Endothelial cell (in vitro differentiated cells): ENCODE measurements around the gene GPR176. TPM values are rescaled to one million over a fixed set of nuclear protein-coding genes. Genes with fewer than 3 reads are reported as not detected.

Source experiments
- DNase-seq: peaks from one replicate; pipeline ENCODE4 v3.0.0; 2021; ENCODE audit warnings: low spot score
- H3K27ac Mint-ChIP-seq: one replicate; pipeline ENCODE4 v1.8.0; 2021; ENCODE audit warnings: mixed read lengths, inconsistent platforms; ENCODE audit not compliant: unreplicated experiment
- H3K27me3 Mint-ChIP-seq: one replicate; pipeline ENCODE4 v1.8.0; 2021; ENCODE audit warnings: mild to moderate bottlenecking, moderate library complexity, mixed read lengths, inconsistent platforms; ENCODE audit not compliant: unreplicated experiment
- H3K36me3 Mint-ChIP-seq: one replicate; pipeline ENCODE4 v1.8.0; 2021; ENCODE audit warnings: mild to moderate bottlenecking, low read depth, mixed read lengths, inconsistent platforms; ENCODE audit not compliant: unreplicated experiment
- H3K4me1 Mint-ChIP-seq: one replicate; pipeline ENCODE4 v1.8.0; 2021; ENCODE audit warnings: mild to moderate bottlenecking, mixed read lengths, inconsistent platforms; ENCODE audit not compliant: unreplicated experiment
- H3K4me3 Mint-ChIP-seq: one replicate; pipeline ENCODE4 v1.8.0; 2021; ENCODE audit warnings: mild to moderate bottlenecking, mixed read lengths, inconsistent platforms; ENCODE audit not compliant: unreplicated experiment
- H3K9me3 Mint-ChIP-seq: one replicate; pipeline ENCODE4 v1.8.0; 2021; ENCODE audit warnings: mixed read lengths, inconsistent platforms; ENCODE audit not compliant: unreplicated experiment
- CTCF ChIP-seq: fragments of 200-600 bp; sonication (generic); IDR thresholded peaks from one replicate; pipeline ENCODE4 v1.5.0; 2021; ENCODE audit warnings: antibody characterized with exemption; ENCODE audit not compliant: unreplicated experiment
- total RNA-seq: library from RNA; stranded (reverse); fragmentation: NEBNext Ultra II Directional; extraction: Animal tissue kit (Norgen Biotek cat#: 25700); gene quantifications from one replicate; pipeline ENCODE4 v1.2.1, GENCODE V29; 2021; ENCODE audit not compliant: unreplicated experiment

Gene GPR176
- total RNA-seq, 1 donor from 2014 or later, result 2.4 TPM

DNA sequence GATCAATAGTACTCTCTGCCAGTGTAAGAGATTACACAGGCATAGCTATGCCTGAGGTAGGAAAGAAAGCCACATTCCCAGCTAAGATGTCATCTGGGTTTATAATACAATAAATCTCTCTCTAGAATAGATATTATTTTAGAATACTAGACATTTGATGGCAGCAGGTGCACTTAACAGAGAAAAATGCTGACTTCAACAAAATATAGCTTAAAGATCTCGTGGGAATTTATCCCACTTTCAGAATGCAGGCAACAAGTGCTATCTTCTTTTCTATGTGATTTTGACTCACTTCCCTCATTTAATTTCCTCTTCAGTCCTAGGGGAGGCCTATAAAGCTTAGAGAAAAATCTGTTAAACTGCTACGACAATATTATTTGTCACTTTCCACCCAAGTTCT, 76.5 kb downstream of the GPR176 start:
- Mint-ChIP-seq H3K27me3 (no peaks in the 10 kb centered on the region), H3K4me3 (no peak overlapping the region), H3K4me1 (peaks cover 3% of the 10 kb centered on the region), H3K9me3 (no peaks in the 10 kb centered on the region), H3K27ac (no peak overlapping the region), H3K36me3 (no peaks in the 10 kb centered on the region)
- DNase-seq, result no peak
- TF ChIP-seq CTCF, result no peak

DNA sequence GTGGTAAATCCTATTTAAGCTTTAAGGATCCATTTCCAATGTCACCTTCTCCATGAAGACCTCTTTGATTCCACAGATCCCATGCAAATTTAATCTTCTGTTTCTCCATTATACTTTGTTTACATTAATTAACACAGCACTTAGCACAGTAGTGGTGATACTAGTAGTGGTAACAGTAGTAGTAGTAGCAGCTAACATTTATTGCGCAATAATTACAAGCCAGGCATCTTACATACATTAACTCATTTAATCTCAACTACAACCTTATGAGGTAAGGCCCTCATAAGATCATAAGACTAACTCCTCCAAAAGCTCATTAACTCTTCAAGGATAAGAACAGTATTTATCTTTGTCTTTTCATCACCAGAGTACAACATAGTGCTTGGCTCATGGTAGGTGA, 82.6 kb downstream of the GPR176 start:
- Mint-ChIP-seq H3K27me3 (peaks cover 1% of the 10 kb centered on the region), H3K4me1 (peaks cover 7% of the 10 kb centered on the region), H3K9me3 (no peaks in the 10 kb centered on the region), H3K36me3 (no peaks in the 10 kb centered on the region), H3K4me3 (no peak overlapping the region), H3K27ac (no peak overlapping the region)
- no peak for TF ChIP-seq CTCF
- DNase-seq, result no peak

GRCh38 chr15:39835550-39835949, 84.5 kb downstream of the GPR176 start:
- Mint-ChIP-seq H3K36me3 (no peaks in the 10 kb centered on the region), H3K9me3 (no peaks in the 10 kb centered on the region), H3K27ac (no peak overlapping the region), H3K4me3 (no peak overlapping the region), H3K4me1 (peaks cover 3% of the 10 kb centered on the region), H3K27me3 (peaks cover 1% of the 10 kb centered on the region)
- TF ChIP-seq CTCF, result no peak
- no peak for DNase-seq

DNA sequence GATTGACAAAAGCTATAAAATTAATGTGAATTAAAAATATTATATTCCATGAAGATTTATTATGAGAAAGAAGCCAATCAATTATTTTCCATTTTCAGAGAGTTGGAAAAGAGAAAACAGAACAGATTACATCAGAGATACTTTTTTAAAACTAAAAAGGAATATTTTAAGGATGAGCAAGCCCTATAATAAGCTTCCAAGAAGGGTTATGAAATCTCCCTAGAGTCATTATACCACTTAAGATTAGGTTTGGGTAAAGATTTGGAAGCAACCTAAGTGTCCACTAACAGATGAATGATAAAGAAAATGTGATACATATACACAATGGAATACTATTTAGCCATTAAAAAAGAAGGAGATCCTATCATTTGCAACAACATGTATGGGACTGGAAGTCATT, 85.8 kb downstream of the GPR176 start:
- peaks cover 1% of the 10 kb centered on the region for H3K27me3 Mint-ChIP-seq
- H3K4me1 Mint-ChIP-seq, result peaks cover 3% of the 10 kb centered on the region
- H3K27ac Mint-ChIP-seq, result no peak overlapping the region

GRCh38 chr15:39833515-39833981, 86.5 kb downstream of the GPR176 start:
- no peak overlapping the region for H3K27ac Mint-ChIP-seq
- DNase-seq, result no peak
- peaks cover 3% of the 10 kb centered on the region for H3K4me1 Mint-ChIP-seq
- peaks cover 1% of the 10 kb centered on the region for H3K27me3 Mint-ChIP-seq
- no peak overlapping the region for H3K4me3 Mint-ChIP-seq
- TF ChIP-seq CTCF, result no peak
- H3K36me3 Mint-ChIP-seq, result no peaks in the 10 kb centered on the region
- no peaks in the 10 kb centered on the region for H3K9me3 Mint-ChIP-seq

More for the DNA sequence above, 85.8 kb downstream of the GPR176 start:
- no peaks in the 10 kb centered on the region for H3K36me3 Mint-ChIP-seq
- no peak overlapping the region for H3K4me3 Mint-ChIP-seq
- DNase-seq, result no peak
- no peaks in the 10 kb centered on the region for H3K9me3 Mint-ChIP-seq
- TF ChIP-seq CTCF, result no peak
